WERI-Rb-1 (cell line): ENCODE results near the gene WWTR1.

ENCODE experiments used
- DNase-seq: peaks from one replicate; pipeline ENCODE4 v3.0.0-alpha.2; 2020
- H3K27ac ChIP-seq: fragments of 250-450 bp; sonication (Bioruptor Pico); 2 replicates; pipeline ENCODE4 v1.5.1; 2020; ENCODE audit warnings: mild to moderate bottlenecking, moderate library complexity
- H3K27me3 ChIP-seq: fragments of 250-450 bp; sonication (Bioruptor Pico); 2 replicates; pipeline ENCODE4 v1.5.1; 2021; ENCODE audit warnings: mild to moderate bottlenecking, low read depth, moderate library complexity; ENCODE audit not compliant: insufficient read depth, severe bottlenecking
- H3K36me3 ChIP-seq: fragments of 250-450 bp; sonication (Bioruptor Pico); 2 replicates; pipeline ENCODE4 v1.5.1; 2020; ENCODE audit warnings: mild to moderate bottlenecking, moderate library complexity
- H3K4me3 ChIP-seq: 2 replicates; pipeline ENCODE4 v1.5.1; 2011; ENCODE audit warnings: low read depth, mild to moderate bottlenecking, control low read depth, low read length
- H3K9me3 ChIP-seq: fragments of 250-450 bp; sonication (Bioruptor Pico); 2 replicates; pipeline ENCODE4 v1.5.1; 2021; ENCODE audit warnings: mild to moderate bottlenecking, moderate library complexity; ENCODE audit not compliant: severe bottlenecking
- TF ChIP-seq, protein P1 (sequence below): IDR thresholded peaks from 2 replicates; pipeline ENCODE4 v1.5.1; 2011; ENCODE audit warnings: low read depth, mild to moderate bottlenecking, control low read depth, inconsistent platforms, low read length

Gene WWTR1

DNA sequence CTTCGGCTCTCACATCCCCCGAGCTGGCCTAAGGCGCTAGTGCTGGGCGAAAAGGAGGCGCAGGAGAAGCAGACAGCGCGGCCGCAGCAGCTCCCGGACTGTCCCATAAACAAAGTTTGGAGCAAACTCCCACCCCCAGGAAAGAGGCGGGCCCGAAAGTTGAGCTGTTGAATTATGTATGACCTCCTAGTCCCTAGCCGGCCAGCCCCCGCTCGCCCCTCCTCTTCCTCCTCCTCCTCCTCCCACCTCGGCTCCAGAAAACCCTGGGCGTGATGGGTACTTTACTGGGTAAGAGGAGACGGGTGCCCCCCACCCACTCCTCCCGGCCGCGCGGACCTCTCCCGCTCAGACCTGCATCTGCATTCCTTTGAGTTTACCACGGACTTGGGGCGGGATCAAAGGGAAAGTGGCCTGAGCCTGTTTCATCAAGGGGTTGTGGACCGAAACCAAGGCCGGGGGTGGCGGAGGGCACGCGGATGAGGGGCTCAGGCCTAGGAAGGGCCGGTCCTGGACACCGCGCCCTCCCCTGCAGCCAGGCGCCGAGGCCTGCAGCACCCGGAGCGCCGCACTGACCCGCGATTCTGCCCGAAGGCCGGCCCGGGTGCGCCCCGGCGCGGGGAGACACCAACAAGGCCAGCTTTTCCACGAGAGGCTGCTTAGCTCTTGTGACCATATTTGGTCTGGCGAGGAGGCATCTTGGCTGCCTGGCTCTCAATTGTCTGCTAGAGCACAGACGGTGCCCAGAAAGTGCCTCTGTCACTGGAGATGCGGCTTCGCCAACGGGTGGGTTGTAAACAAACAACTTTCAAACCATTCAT is at the start of gene WWTR1:
WWTR1 (minus strand) TSS at position 100 of the 818 bp plus-strand sequence. CDS start 719 bp downstream, outside the sequence.
- peaks cover 4% of the 10 kb centered on the region for H3K9me3 ChIP-seq
- DNase-seq = peak; percentile 19
- no peaks in the 10 kb centered on the region for H3K36me3 ChIP-seq
- H3K27ac ChIP-seq = no peak within 1 kb of the TSS
- TF ChIP-seq, protein P1, sequence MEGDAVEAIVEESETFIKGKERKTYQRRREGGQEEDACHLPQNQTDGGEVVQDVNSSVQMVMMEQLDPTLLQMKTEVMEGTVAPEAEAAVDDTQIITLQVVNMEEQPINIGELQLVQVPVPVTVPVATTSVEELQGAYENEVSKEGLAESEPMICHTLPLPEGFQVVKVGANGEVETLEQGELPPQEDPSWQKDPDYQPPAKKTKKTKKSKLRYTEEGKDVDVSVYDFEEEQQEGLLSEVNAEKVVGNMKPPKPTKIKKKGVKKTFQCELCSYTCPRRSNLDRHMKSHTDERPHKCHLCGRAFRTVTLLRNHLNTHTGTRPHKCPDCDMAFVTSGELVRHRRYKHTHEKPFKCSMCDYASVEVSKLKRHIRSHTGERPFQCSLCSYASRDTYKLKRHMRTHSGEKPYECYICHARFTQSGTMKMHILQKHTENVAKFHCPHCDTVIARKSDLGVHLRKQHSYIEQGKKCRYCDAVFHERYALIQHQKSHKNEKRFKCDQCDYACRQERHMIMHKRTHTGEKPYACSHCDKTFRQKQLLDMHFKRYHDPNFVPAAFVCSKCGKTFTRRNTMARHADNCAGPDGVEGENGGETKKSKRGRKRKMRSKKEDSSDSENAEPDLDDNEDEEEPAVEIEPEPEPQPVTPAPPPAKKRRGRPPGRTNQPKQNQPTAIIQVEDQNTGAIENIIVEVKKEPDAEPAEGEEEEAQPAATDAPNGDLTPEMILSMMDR = no peak
- H3K4me3 ChIP-seq = peak within 1 kb of the TSS; percentile 17; the same call in 1 of the 2 replicates
- H3K27me3 ChIP-seq = no peaks in the 10 kb centered on the region

DNA sequence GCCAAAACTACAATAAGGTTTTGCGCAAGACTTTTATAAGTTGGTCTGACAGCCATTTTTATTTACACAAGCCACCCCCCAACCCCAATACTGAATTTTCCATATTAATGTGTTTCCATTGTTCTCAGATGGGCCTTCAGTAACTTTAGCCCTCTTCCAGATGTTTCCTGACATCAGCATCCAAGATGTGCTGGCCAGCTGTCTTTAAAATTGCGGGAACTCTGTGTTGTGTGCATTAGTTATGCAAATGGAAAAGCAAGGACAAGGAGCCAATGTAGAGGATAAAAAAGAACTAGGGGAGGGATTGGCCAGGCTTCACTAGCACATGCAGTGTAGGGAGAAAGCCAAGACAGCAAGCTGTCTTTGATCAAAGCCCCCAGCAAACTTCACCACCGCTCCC is 49.1 kb upstream of the WWTR1 start:
- Histone ChIP-seq H3K4me3 (no peak overlapping the region), H3K9me3 (no peaks in the 10 kb centered on the region), H3K27ac (no peak overlapping the region), H3K36me3 (no peaks in the 10 kb centered on the region), H3K27me3 (no peaks in the 10 kb centered on the region)
- TF ChIP-seq, protein P1 = no peak
- DNase-seq = no peak

DNA sequence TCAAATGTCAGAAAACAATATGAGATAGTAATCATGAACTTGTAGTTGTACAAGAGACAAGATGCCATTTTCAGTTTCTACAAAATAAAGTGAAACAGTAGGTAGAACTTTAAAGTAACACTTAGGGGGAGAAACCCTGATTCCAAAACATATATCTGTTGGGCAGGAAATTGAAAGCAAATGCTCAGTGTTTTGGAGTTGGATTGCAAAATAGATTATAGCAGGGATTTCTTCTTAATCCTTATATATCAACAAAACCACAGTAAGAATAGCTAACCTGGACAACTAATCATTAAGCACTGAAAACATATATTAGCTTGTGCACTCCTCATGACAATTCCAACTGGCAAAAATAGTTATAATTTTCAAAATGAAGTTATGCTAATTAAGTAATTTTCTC is 47.6 kb upstream of the WWTR1 start:
- Histone ChIP-seq H3K27ac (no peak overlapping the region), H3K36me3 (no peaks in the 10 kb centered on the region), H3K9me3 (no peaks in the 10 kb centered on the region), H3K27me3 (no peaks in the 10 kb centered on the region), H3K4me3 (no peak overlapping the region)
- DNase-seq = no peak
- TF ChIP-seq, protein P1 = no peak

DNA sequence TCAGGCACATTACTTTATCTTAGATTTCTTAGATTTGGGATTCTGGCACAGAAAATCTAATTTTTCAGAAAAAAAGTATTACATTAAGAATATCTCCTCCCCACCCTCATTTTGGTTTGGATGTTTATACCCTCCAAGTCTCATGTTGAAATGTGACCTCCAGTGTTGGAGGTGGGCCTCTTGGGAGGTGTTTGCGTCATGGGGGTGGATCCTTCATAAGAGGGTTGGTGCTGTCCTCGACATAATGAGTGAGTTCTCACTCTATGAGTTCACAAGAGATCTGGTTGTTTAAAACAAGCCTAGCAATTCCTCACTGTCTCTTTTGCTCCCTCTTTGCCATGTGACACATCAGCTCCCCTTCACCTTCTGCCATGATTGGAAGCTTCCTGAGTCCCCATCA is 45.6 kb upstream of the WWTR1 start:
- Histone ChIP-seq H3K36me3 (no peaks in the 10 kb centered on the region), H3K27me3 (no peaks in the 10 kb centered on the region), H3K9me3 (no peaks in the 10 kb centered on the region), H3K4me3 (no peak overlapping the region), H3K27ac (no peak overlapping the region)
- no peak for DNase-seq
- TF ChIP-seq, protein P1 = no peak

DNA sequence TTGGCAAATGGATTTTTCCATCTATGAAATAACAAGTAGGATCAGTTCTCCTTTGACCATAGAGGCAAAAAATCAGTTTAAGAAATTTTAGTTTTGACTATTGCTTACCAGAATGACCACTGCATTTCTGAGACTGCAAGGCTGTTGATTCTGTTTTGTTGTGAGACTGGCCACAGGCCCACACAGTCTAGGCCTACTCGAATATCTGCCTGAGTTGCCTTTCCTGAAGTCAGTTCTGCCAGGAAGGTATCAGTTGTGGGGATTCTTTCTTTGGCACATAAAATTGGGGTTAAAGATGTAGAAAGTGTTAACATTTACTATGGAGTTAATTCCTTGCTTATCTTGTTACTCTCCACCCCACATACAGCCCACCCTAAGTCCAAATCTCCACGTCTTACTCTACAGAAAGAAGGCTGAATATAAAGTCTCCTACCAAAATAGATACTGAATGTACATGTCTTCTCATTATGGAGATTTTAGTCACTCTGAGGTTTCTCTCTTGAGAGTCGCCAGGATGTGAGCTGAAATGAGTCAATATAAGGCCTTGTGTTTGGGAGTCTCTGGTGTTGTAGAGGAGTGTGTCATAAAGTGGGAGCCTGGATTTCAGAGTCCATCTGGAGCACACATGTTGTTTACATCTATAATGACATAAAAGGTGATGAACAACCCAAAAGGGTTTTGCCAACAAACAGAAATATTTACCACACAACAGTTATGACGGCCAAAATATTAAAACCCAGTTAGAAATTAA is 45.0 kb upstream of the WWTR1 start:
- H3K9me3 ChIP-seq = peaks cover 3% of the 10 kb centered on the region
- no peak for DNase-seq
- no peak overlapping the region for H3K4me3 ChIP-seq
- no peak overlapping the region for H3K27ac ChIP-seq
- no peaks in the 10 kb centered on the region for H3K27me3 ChIP-seq
- H3K36me3 ChIP-seq = no peaks in the 10 kb centered on the region
- TF ChIP-seq, protein P1 = no peak
